Endodermal cell (in vitro differentiated cells): Measurements from ENCODE around the gene ALDH3B2. TPM values are rescaled to one million over a fixed set of nuclear protein-coding genes. Genes with fewer than 3 reads are reported as not detected.
A peak's percentile ranks its signal among the peaks of the same experiment; 100 is the strongest.

Experiments used
- DNase-seq: peaks from one replicate; pipeline ENCODE4 v3.0.0-alpha.2; 2017
- H3K27ac ChIP-seq: 2 replicates; pipeline ENCODE4 v1.5.1; 2013; ENCODE audit warnings: mild to moderate bottlenecking, low read depth, low read length, moderate library complexity
- H3K27me3 ChIP-seq: 2 replicates; pipeline ENCODE4 v1.6.1; 2013; ENCODE audit warnings: mild to moderate bottlenecking, low read length, moderate library complexity; ENCODE audit not compliant: insufficient read depth, control insufficient read depth, poor library complexity, severe bottlenecking
- H3K36me3 ChIP-seq: 2 replicates; pipeline ENCODE4 v1.7.0; 2013; ENCODE audit warnings: mild to moderate bottlenecking, low read length, moderate library complexity; ENCODE audit not compliant: control insufficient read depth, insufficient read depth
- H3K4me1 ChIP-seq: one replicate; pipeline ENCODE4 v1.7.0; 2013; ENCODE audit warnings: low read length; ENCODE audit not compliant: control insufficient read depth, insufficient read depth
- H3K4me3 ChIP-seq: 2 replicates; pipeline ENCODE4 v1.5.1; 2013; ENCODE audit warnings: mild to moderate bottlenecking, low read length, moderate library complexity
- H3K9ac ChIP-seq: 2 replicates; pipeline ENCODE4 v1.6.1; 2013; ENCODE audit warnings: mild to moderate bottlenecking, low read length, moderate library complexity; ENCODE audit not compliant: poor library complexity, severe bottlenecking; ENCODE audit errors: extremely low read depth
- H3K9me3 ChIP-seq: 2 replicates; pipeline ENCODE4 v1.6.1; 2013; ENCODE audit warnings: mild to moderate bottlenecking, low read length, moderate library complexity; ENCODE audit not compliant: control insufficient read depth
- H3K27ac Mint-ChIP-seq: 2 replicates; pipeline ENCODE4 v1.8.0; 2020; ENCODE audit warnings: mixed read lengths
- H3K27me3 Mint-ChIP-seq: 2 replicates; pipeline ENCODE4 v1.8.0; 2021; ENCODE audit warnings: mild to moderate bottlenecking, mixed read lengths; ENCODE audit not compliant: insufficient read depth
- H3K36me3 Mint-ChIP-seq: 2 replicates; pipeline ENCODE4 v1.8.0; 2020; ENCODE audit warnings: low read depth, mixed read lengths
- H3K4me1 Mint-ChIP-seq: 2 replicates; pipeline ENCODE4 v1.8.0; 2020; ENCODE audit warnings: mixed read lengths
- H3K4me3 Mint-ChIP-seq: 2 replicates; pipeline ENCODE4 v1.8.0; 2020; ENCODE audit warnings: mild to moderate bottlenecking, moderate library complexity, mixed read lengths
- H3K9me3 Mint-ChIP-seq: 2 replicates; pipeline ENCODE4 v1.8.0; 2020; ENCODE audit warnings: mild to moderate bottlenecking, mixed read lengths
- CTCF ChIP-seq: fragments of 200-600 bp; sonication (generic); conservative IDR thresholded peaks from 2 replicates; pipeline ENCODE4 v1.5.0; 2021; ENCODE audit warnings: antibody characterized with exemption, mild to moderate bottlenecking
- WGBS, 2 experiments: methylation state at CpG; one replicate each; pipeline versions ENCODE4 v1.1.5 to v1.1.7; 2013; ENCODE audit warnings: missing lambda C conversion rate in 2 of 2, mixed read lengths in 1 of 2; ENCODE audit not compliant: insufficient coverage in 1 of 2, insufficient read length in 1 of 2; 5-methylcytosine and 5-hydroxymethylcytosine counted together
- total RNA-seq, 2 donors: library from RNA; stranded (reverse); fragmentation: NEBNext Ultra II Directional in 1 of 2; extraction: Animal tissue kit (Norgen Biotek cat#: 25700) in 1 of 2; gene quantifications; 2 replicates in 1 of 2; 3 replicates in 1 of 2; pipeline ENCODE4 v1.2.1, GENCODE V29; 2021

ALDH3B2 gene
- total RNA-seq, 2 donors from 2014 or later: not detected

DNA sequence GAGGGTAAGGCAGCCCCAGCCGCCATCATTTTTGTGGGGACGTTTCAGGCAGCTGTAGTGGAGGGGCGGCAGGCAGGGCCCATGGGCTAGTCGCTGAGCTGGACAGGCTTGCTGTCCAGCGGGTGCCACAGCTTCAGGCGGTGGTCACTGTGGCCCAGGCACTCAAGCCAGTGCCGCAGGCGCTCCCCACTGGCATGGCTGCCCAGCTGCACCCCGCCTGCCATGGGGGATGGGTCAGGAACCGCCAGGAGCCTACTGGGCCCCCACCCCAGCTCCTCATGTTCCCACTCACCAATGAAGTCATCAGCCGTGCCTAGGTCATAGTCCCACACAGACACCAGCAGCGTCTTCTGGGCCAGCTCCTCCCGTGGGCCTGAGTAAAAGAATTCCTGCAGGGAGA lies 61.7 kb downstream of the ALDH3B2 start:
- H3K27ac Mint-ChIP-seq: no peak overlapping the region
- WGBS, 2 experiments: 92 to 97% methylated on average over 10 to 13 of the region's 13 CpGs
- Histone ChIP-seq H3K27ac (no peak overlapping the region), H3K36me3 (peaks cover 24% of the 10 kb centered on the region), H3K4me1 (no peaks in the 10 kb centered on the region), H3K4me3 (no peak overlapping the region), H3K27me3 (no peaks in the 10 kb centered on the region), H3K9me3 (no peaks in the 10 kb centered on the region), H3K9ac (no peak overlapping the region)
- H3K36me3 Mint-ChIP-seq: peaks cover 31% of the 10 kb centered on the region
- H3K4me3 Mint-ChIP-seq: no peak overlapping the region
- no peaks in the 10 kb centered on the region for H3K27me3 Mint-ChIP-seq
- no peak for TF ChIP-seq CTCF
- H3K4me1 Mint-ChIP-seq: peaks cover 17% of the 10 kb centered on the region
- no peaks in the 10 kb centered on the region for H3K9me3 Mint-ChIP-seq
- peak; percentile 36 for DNase-seq

Other genes starting within 250 kb of the ALDH3B2 start
- gene RPS6KB2, start 246.1 kb downstream of the ALDH3B2 start, total RNA-seq: 10 to 100 TPM; 47.0 to 51.8 TPM
- 1 to 10 TPM in 1 of 2 donors, not detected in 1; 2.1 TPM for gene PTPRCAP, start 236.9 kb downstream of the ALDH3B2 start, total RNA-seq
- 100 to 1,000 TPM; 112 to 131 TPM for gene CORO1B, start 231.1 kb downstream of the ALDH3B2 start, total RNA-seq
- not detected for gene GPR152, start 221.9 kb downstream of the ALDH3B2 start, total RNA-seq
- gene CABP4, start 219.3 kb downstream of the ALDH3B2 start, total RNA-seq: not detected
- 10 to 100 TPM; 67.4 to 87.8 TPM for gene TMEM134, start 205.4 kb downstream of the ALDH3B2 start, total RNA-seq
- 10 to 100 TPM; 27.6 to 33.8 TPM for gene AIP, start 191.6 kb downstream of the ALDH3B2 start, total RNA-seq
- gene PITPNM1, start 169.3 kb downstream of the ALDH3B2 start, total RNA-seq: 100 to 1,000 TPM in 1 of 2 donors, 10 to 100 TPM in 1; 94.6 to 104 TPM
- 10 to 100 TPM; 30.6 to 47.6 TPM for gene CDK2AP2, start 166.5 kb downstream of the ALDH3B2 start, total RNA-seq
- not detected for gene CABP2, start 151.2 kb downstream of the ALDH3B2 start, total RNA-seq
- 1,000 to 10,000 TPM; 1,359 to 1,473 TPM for gene GSTP1, start 90.8 kb downstream of the ALDH3B2 start, total RNA-seq
- gene NDUFV1, start 67.7 kb downstream of the ALDH3B2 start, total RNA-seq: 100 to 1,000 TPM; 135 to 160 TPM
- gene NUDT8, start 44.7 kb downstream of the ALDH3B2 start, total RNA-seq: 10 to 100 TPM in 1 of 2 donors, 1 to 10 TPM in 1; 9.5 to 13.1 TPM
- not detected for gene TBX10, start 34.9 kb downstream of the ALDH3B2 start, total RNA-seq
- under 1 TPM; 0.20 to 0.71 TPM for gene ACY3, start 23.9 kb downstream of the ALDH3B2 start, total RNA-seq